T-helper 1 cell treated with Interleukin-12 subunit alpha and Interleukin-12 subunit beta and Interleukin-4 antibody, amounts not matched to agents 30 ng/mL and 1 ng/mL, for 36 hours (primary cell): ENCODE measurements around the gene CYP2C18. TPM values are rescaled to one million over a fixed set of nuclear protein-coding genes. Genes with fewer than 3 reads are reported as not detected.
"Not testable (repeated sequence)": the region's sequence is repeated elsewhere in the genome, so short reads cannot be mapped to it uniquely, and the experiment has no call there.

Source experiments
- intact Hi-C: fragments of 100-400 bp; cut with micrococcal nuclease; formaldehyde crosslinking; loops from one replicate; pipeline ENCODE4 v1.15.1; 2024
- total RNA-seq: library from RNA; stranded (reverse); gene quantifications from 2 replicates; pipeline ENCODE4 v1.2.3, GENCODE V29; 2022

The CYP2C18 gene
- total RNA-seq, 1 donor from 2014 or later, result not detected

GRCh38 chr10:94747137-94747536, 63.6 kb downstream of the CYP2C18 start:
- intact Hi-C loops, result no loop called here

DNA sequence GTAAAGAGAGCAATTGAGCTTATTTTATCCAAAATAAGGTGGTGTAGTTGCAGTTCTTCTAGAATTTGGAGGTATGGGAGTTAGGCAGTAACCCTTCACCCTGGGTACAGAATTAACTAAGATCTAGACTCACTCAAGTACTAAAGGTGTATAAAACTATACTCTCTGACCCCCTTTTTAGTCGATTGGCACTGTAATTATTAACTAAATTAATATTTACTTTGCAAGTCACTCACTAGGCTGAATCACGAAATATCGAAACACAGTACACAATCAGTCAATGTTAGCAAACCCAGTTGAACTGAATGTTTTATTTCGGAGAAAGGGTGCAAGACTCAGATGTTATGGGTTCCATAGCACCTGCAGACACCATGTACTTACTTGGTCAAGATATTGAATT, 64.3 kb downstream of the CYP2C18 start:
- intact Hi-C loops, result no loop called here

GRCh38 chr10:94757916-94758315, 74.4 kb downstream of the CYP2C18 start:
- intact Hi-C loops, result no loop called here

DNA sequence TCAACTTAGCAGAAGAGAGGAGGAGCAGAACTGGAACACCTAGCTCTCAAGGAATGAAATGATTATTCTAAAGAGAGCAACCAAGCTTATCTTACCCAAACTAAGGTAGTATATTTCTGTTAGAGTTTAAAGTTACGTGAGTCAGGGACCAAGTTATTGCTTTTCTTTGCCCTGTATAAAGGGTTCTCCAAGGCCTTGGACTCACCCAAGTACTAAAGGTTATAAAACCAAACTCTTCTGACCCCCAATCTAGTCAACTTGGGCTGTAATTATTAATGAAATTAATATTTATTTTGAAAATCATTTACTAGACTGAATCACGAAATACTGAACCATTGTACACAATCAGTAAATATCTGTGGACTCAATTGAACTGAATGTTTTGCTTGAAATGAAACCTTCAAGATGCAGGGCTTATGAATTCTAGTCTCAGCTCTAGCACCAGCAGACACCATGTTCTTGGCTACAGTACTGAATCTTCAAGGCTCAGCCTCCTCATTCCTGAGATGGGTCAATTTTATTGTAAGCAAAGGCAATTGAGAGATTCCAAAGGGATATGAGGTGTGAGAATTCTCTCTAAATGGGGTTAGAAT, 77.2 kb downstream of the CYP2C18 start:
- intact Hi-C loops, result no loop called here

DNA sequence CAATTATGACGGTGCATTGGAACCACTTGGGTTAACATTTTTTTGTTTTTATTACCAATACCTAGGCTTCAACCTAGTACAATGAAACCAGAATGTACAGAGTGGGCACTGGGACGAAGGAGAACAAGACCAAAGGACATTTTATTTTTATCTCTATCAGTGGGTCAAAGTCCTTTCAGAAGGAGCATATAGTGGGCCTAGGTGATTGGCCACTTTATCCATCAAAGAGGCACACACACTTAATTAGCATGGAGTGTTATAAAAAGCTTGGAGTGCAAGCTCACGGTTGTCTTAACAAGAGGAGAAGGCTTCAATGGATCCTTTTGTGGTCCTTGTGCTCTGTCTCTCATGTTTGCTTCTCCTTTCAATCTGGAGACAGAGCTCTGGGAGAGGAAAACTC, 78.9 kb downstream of the CYP2C18 start, which contains the start of gene CYP2C19:
Gene CYP2C19, plus strand, starts transcription at position 289 of the 400 bp plus-strand sequence. Its CDS starts 25 bp downstream, at position 314.
- intact Hi-C loops, result no loop called here

GRCh38 chr10:94775425-94775824, 91.9 kb downstream of the CYP2C18 start:
- intact Hi-C loops, result not testable (repeated sequence)

DNA sequence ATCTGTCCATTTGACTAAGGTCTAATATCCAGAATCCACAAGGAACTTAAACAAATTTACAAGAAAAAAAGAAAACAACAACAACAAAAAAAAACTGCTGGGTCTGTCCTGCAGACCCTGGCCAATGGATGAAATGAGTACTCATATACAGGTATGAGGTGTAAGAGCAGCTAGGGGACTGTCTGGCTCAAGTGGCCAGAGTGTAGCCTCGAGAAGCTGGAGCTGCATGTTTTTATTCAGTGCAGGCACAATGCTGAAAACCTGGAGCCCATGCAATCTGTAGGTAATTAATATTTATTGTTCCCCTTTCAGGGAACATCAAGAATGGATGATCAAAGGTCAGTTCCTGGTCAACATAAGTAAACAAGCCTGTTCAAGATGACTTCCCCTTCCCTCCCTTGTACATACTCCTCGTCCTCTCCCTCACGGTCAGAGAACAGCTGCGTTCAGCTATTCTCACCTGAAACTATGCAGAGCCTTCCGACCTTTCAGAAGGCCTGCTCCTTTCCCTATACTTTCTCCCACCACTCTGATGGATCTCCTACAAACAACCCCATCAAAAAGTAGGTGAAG, 94.4 kb downstream of the CYP2C18 start:
- intact Hi-C loops, result no loop called here

- intact Hi-C loops, result no loop called here
These were observed 97.3 kb downstream of the CYP2C18 start for GRCh38 chr10:94780844-94781243.

DNA sequence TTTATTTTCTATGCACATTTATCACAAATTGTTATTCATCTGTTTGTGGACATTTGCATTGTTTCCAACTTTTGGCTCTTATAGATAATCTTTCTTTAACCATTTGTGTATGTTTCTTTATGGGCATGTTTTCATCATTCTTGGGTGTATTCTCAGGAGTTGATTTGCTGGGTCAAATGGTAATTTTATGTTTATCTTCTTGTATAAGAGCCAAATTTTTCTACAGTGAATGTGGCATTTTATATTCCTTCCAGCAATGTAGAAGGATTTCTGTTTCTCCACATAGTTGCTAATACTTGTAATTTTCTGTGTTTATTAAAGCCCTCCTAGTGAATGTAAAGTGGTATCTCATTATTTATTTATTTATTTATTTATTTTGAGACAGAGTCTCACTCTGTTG, 100.7 kb downstream of the CYP2C18 start:
- intact Hi-C loops, result no loop called here

GRCh38 chr10:94785211-94785610, 101.7 kb downstream of the CYP2C18 start:
- intact Hi-C loops, result no loop called here

Other genes with a start within 250 kb of the CYP2C18 start
- 111 and 114 TPM in 2 replicates for gene HELLS, start 137.9 kb upstream of the CYP2C18 start, total RNA-seq
- gene CYP2C19, start 79.0 kb downstream of the CYP2C18 start, total RNA-seq, result not detected in 2 replicates